Neural crest cell (in vitro differentiated cells): ENCODE results near the gene ATP9A. TPM values are rescaled to one million over a fixed set of nuclear protein-coding genes. Genes with fewer than 3 reads are reported as not detected.

ENCODE experiments used
- DNase-seq: peaks from one replicate; pipeline ENCODE4 v3.0.0; 2021; ENCODE audit warnings: low read depth, mixed read lengths, low spot score
- H3K27ac Mint-ChIP-seq: one replicate; pipeline ENCODE4 v1.8.0; 2021; ENCODE audit warnings: mild to moderate bottlenecking, mixed read lengths; ENCODE audit not compliant: unreplicated experiment
- H3K27me3 Mint-ChIP-seq: 2 replicates; pipeline ENCODE4 v1.8.0; 2021; ENCODE audit warnings: low read depth, mild to moderate bottlenecking, mixed read lengths
- H3K36me3 Mint-ChIP-seq: 2 replicates; pipeline ENCODE4 v1.8.0; 2021; ENCODE audit warnings: low read depth, mild to moderate bottlenecking, mixed read lengths
- H3K4me1 Mint-ChIP-seq: 2 replicates; pipeline ENCODE4 v1.8.0; 2021; ENCODE audit warnings: mixed read lengths
- H3K4me3 Mint-ChIP-seq: one replicate; pipeline ENCODE4 v1.8.0; 2021; ENCODE audit warnings: mild to moderate bottlenecking, mixed read lengths
- H3K9me3 Mint-ChIP-seq: 2 replicates; pipeline ENCODE4 v1.8.0; 2021; ENCODE audit warnings: mixed read lengths
- CTCF ChIP-seq: fragments of 200-600 bp; sonication (generic); conservative IDR thresholded peaks from 2 replicates; pipeline ENCODE4 v1.5.0; 2021; ENCODE audit warnings: antibody characterized with exemption, mild to moderate bottlenecking
- total RNA-seq: library from RNA; stranded (reverse); gene quantifications from 2 replicates; pipeline ENCODE4 v1.2.1, GENCODE V29; 2021

ATP9A gene
- total RNA-seq, 1 donor from 2014 or later, result 39.0 TPM

GRCh38 chr20:51584116-51584515, 184.1 kb downstream of the ATP9A start:
- Mint-ChIP-seq H3K36me3 (no peaks in the 10 kb centered on the region), H3K27ac (no peak overlapping the region), H3K27me3 (no peaks in the 10 kb centered on the region), H3K4me3 (no peak overlapping the region), H3K9me3 (no peaks in the 10 kb centered on the region), H3K4me1 (no peaks in the 10 kb centered on the region)
- TF ChIP-seq CTCF, result no peak
- DNase-seq, result no peak

DNA sequence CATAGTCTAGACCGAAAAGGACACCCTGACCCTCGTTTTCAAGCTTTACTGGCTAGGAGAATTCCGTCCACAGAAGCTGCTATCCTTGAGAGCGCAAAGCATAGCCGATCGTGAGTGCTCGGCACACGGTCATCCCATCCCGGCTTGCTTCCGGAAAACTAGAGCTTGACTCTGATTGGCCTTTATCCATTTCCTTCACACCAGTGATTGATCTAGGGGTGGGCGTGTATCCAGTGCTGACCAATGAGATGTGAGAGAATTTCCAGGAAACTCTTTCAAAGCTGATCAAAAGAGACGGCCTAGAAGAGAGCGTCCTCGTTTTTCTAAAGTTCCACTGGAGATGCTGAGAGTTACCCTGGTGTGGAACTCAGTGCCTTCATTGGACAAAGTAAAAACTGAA, 184.7 kb downstream of the ATP9A start:
- no peak overlapping the region for H3K27ac Mint-ChIP-seq
- no peaks in the 10 kb centered on the region for H3K9me3 Mint-ChIP-seq
- H3K4me1 Mint-ChIP-seq, result no peaks in the 10 kb centered on the region
- no peaks in the 10 kb centered on the region for H3K27me3 Mint-ChIP-seq
- TF ChIP-seq CTCF, result no peak
- H3K36me3 Mint-ChIP-seq, result no peaks in the 10 kb centered on the region
- no peak overlapping the region for H3K4me3 Mint-ChIP-seq
- DNase-seq, result no peak

DNA sequence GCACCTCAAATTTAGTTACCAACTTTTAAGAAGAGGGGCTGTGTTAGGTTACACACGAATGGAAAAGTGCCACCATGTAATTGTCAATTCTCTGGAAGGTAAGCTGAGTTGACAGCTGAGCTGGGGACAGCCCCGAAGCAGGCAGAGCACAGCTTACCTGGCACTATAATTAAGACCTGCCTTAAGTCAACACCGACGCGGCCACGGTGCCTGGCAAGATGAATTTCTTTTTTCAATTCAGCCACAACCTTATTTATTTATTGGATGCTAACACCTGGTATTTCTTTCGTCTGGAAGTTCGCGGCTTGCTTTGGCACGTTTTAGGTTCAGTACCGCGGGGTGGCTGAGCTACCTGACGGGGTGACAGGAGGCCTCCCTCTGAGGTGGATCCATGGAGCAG, 185.1 kb downstream of the ATP9A start:
- Mint-ChIP-seq H3K4me1 (no peaks in the 10 kb centered on the region), H3K9me3 (no peaks in the 10 kb centered on the region), H3K27ac (no peak overlapping the region), H3K36me3 (no peaks in the 10 kb centered on the region), H3K27me3 (no peaks in the 10 kb centered on the region), H3K4me3 (no peak overlapping the region)
- no peak for DNase-seq
- no peak for TF ChIP-seq CTCF

DNA sequence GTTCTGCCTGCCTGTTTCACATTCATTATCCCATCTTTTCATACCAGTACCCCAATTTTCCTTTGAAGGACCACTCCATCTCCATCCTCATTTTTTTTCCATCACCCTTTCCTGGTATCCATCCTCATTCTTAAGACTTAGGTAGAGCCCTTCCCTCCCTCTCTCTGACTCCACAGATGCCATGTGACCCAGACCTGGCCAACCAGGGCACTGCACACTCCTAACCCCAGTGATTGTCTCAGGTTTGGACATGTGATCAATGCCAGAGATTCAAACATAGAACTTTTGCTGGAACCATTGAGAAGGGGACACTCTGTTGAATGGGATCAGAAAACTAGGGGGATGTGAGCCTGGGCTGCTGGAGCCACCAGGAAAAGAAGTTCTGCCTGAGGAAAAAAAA, 186.6 kb downstream of the ATP9A start:
- H3K27ac Mint-ChIP-seq, result no peak overlapping the region
- TF ChIP-seq CTCF, result no peak
- no peaks in the 10 kb centered on the region for H3K36me3 Mint-ChIP-seq
- no peak overlapping the region for H3K4me3 Mint-ChIP-seq
- no peaks in the 10 kb centered on the region for H3K27me3 Mint-ChIP-seq
- no peak for DNase-seq
- no peaks in the 10 kb centered on the region for H3K9me3 Mint-ChIP-seq
- H3K4me1 Mint-ChIP-seq, result no peaks in the 10 kb centered on the region

GRCh38 chr20:51579137-51579536, 189.1 kb downstream of the ATP9A start:
- Mint-ChIP-seq H3K4me3 (no peak overlapping the region), H3K27ac (no peak overlapping the region), H3K27me3 (no peaks in the 10 kb centered on the region), H3K36me3 (no peaks in the 10 kb centered on the region), H3K4me1 (no peaks in the 10 kb centered on the region), H3K9me3 (no peaks in the 10 kb centered on the region)
- TF ChIP-seq CTCF, result no peak
- no peak for DNase-seq

GRCh38 chr20:51578145-51578459, 190.1 kb downstream of the ATP9A start:
- Mint-ChIP-seq H3K4me1 (no peaks in the 10 kb centered on the region), H3K36me3 (no peaks in the 10 kb centered on the region), H3K4me3 (no peak overlapping the region), H3K27me3 (no peaks in the 10 kb centered on the region), H3K27ac (no peak overlapping the region), H3K9me3 (no peaks in the 10 kb centered on the region)
- TF ChIP-seq CTCF, result no peak
- no peak for DNase-seq
